ENCODE measurements around the gene DMRTA1. TPM values are rescaled to one million over a fixed set of nuclear protein-coding genes. Genes with fewer than 3 reads are reported as not detected.

Gene DMRTA1
- total and polyA plus RNA-seq, 2 of the 13 experiments (the other 11 are each of a cell fraction or from before 2014, with no cell fraction given): 0.13 to 0.16 TPM

DNA sequence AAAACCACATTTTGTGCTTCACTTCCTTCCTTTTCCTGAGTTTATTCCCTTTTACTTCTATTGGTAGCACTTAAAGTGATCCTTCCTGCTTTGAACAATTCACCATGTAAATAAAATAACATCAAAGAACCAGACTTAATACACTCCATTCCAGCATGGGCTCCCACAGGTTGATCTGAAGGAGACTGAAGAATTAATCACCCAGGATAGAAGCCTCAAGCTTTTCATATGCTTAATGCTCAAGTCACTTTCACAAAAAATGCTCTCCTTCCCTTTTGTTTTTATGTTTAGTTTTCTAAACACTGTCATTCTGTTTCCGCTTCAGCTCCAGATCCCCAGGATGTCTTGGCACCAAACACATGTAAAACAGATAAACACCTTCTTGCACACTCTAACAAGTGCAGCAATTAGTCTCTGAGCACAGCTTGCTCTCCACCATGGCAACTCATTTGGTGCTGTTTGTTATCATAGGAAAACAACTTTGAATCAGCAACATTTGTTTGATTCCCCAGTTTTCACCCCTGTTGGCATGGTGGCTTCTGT is 37.0 kb downstream of the DMRTA1 start:
- in situ Hi-C loops (cut with HindIII; ENCODE audit: extremely low pct_ligation_motif_present, low pct_unique_long_range_greater_than_20kb) (no loop called here), intact Hi-C loops (cut with micrococcal nuclease; ENCODE audit: unreplicated experiment) (no loop called here)
- no peaks in the 10 kb centered on the region for H4K20me1 ChIP-seq (ENCODE audit: insufficient read depth, low read length)
- no peaks in the 10 kb centered on the region for H3K79me2 ChIP-seq (ENCODE audit: insufficient read depth, low read length)
- FAIRE-seq (no peak), ATAC-seq (no peak), DNase-seq (ENCODE audit: low spot score) (no peak)
- ChIA-PET POLR2A (no interaction called here), CTCF (ENCODE audit: low intra/inter-chr PET ratio, low total read pairs) (no interaction called here)
- no peak overlapping the region for H3K9ac ChIP-seq (ENCODE audit: insufficient read depth, low read depth, low read length)
- no peak overlapping the region for H3K4me3 ChIP-seq (replicated peaks in 1 of 3; ENCODE audit: insufficient read depth in 1 of 3, low read depth in 2 of 3, low read length in 3 of 3)
- H3K27me3 ChIP-seq (ENCODE audit: control insufficient read depth in 1 of 2, insufficient read depth in 2 of 2, low read length in 2 of 2): no peaks in the 10 kb centered on the region
- H3K9me3 ChIP-seq (ENCODE audit: low read length): no peaks in the 10 kb centered on the region; the same call in 1 of the 2 replicates
- no peaks in the 10 kb centered on the region for H3K4me1 ChIP-seq (ENCODE audit: insufficient read depth, low read length)
- no peak overlapping the region for H3K27ac ChIP-seq (ENCODE audit: extremely low read length, insufficient read depth, low read length)
- BruUV-seq (replicated peaks): no TSS peak
- H2AFZ ChIP-seq (ENCODE audit: low read length): no peak overlapping the region
- H3K36me3 ChIP-seq (replicated peaks in 1 of 2; ENCODE audit: control insufficient read depth in 1 of 2, insufficient read depth in 2 of 2, low read length in 2 of 2): no peaks in the 10 kb centered on the region
- WGBS (ENCODE audit: low lambda C conversion rate): 10% methylated on average over 1 of the region's 1 CpG
- no peak overlapping the region for H3K4me2 ChIP-seq (ENCODE audit: low read depth, low read length)
- TF ChIP-seq, protein P1, sequence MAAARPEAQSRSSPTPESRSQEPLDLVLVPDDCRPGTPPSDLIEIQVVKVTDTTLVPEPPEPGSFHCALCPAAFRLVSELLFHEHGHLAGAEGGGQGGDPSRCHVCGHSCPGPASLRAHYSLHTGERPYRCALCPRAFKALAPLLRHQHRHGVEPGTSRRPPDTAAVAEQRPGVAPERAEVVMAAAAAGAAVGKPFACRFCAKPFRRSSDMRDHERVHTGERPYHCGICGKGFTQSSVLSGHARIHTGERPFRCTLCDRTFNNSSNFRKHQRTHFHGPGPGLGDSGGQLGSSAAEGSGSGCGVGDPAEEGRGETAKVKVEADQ (CRISPR knock-in tag; IDR thresholded peaks at IDR 0.05; ENCODE audit: borderline replicate concordance): no peak
- TF ChIP-seq ZMYM4 (CRISPR knock-in tag; IDR thresholded peaks at IDR 0.05) (no peak), SSRP1 (CRISPR knock-in tag; IDR thresholded peaks at IDR 0.05) (no peak), NFKB2 (CRISPR knock-in tag; IDR thresholded peaks at IDR 0.05; ENCODE audit: borderline replicate concordance) (no peak), MEF2D (CRISPR knock-in tag; IDR thresholded peaks at IDR 0.05) (no peak), ZNF225 (CRISPR knock-in tag; IDR thresholded peaks at IDR 0.05) (no peak), FIP1L1 (IDR thresholded peaks at IDR 0.05; ENCODE audit: borderline replicate concordance, insufficient read depth, low read depth, low read length) (no peak), TSC22D2 (CRISPR knock-in tag; IDR thresholded peaks at IDR 0.05; ENCODE audit: borderline replicate concordance) (no peak), ZNF468 (CRISPR knock-in tag; IDR thresholded peaks at IDR 0.05) (no peak), ZC3H4 (CRISPR knock-in tag; IDR thresholded peaks at IDR 0.05; ENCODE audit: borderline replicate concordance) (no peak)
- TF ChIP-seq, protein P2, sequence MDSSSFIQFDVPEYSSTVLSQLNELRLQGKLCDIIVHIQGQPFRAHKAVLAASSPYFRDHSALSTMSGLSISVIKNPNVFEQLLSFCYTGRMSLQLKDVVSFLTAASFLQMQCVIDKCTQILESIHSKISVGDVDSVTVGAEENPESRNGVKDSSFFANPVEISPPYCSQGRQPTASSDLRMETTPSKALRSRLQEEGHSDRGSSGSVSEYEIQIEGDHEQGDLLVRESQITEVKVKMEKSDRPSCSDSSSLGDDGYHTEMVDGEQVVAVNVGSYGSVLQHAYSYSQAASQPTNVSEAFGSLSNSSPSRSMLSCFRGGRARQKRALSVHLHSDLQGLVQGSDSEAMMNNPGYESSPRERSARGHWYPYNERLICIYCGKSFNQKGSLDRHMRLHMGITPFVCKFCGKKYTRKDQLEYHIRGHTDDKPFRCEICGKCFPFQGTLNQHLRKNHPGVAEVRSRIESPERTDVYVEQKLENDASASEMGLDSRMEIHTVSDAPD (CRISPR knock-in tag; IDR thresholded peaks at IDR 0.05): no peak
- TF ChIP-seq, protein P3, sequence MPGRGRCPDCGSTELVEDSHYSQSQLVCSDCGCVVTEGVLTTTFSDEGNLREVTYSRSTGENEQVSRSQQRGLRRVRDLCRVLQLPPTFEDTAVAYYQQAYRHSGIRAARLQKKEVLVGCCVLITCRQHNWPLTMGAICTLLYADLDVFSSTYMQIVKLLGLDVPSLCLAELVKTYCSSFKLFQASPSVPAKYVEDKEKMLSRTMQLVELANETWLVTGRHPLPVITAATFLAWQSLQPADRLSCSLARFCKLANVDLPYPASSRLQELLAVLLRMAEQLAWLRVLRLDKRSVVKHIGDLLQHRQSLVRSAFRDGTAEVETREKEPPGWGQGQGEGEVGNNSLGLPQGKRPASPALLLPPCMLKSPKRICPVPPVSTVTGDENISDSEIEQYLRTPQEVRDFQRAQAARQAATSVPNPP (CRISPR knock-in tag; IDR thresholded peaks at IDR 0.05): no peak
- TF ChIP-seq, protein P4, sequence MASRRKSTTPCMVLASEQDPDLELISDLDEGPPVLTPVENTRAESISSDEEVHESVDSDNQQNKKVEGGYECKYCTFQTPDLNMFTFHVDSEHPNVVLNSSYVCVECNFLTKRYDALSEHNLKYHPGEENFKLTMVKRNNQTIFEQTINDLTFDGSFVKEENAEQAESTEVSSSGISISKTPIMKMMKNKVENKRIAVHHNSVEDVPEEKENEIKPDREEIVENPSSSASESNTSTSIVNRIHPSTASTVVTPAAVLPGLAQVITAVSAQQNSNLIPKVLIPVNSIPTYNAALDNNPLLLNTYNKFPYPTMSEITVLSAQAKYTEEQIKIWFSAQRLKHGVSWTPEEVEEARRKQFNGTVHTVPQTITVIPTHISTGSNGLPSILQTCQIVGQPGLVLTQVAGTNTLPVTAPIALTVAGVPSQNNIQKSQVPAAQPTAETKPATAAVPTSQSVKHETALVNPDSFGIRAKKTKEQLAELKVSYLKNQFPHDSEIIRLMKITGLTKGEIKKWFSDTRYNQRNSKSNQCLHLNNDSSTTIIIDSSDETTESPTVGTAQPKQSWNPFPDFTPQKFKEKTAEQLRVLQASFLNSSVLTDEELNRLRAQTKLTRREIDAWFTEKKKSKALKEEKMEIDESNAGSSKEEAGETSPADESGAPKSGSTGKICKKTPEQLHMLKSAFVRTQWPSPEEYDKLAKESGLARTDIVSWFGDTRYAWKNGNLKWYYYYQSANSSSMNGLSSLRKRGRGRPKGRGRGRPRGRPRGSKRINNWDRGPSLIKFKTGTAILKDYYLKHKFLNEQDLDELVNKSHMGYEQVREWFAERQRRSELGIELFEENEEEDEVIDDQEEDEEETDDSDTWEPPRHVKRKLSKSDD (CRISPR knock-in tag; IDR thresholded peaks at IDR 0.05; ENCODE audit: low read depth): no peak
- TF ChIP-seq, protein P5, sequence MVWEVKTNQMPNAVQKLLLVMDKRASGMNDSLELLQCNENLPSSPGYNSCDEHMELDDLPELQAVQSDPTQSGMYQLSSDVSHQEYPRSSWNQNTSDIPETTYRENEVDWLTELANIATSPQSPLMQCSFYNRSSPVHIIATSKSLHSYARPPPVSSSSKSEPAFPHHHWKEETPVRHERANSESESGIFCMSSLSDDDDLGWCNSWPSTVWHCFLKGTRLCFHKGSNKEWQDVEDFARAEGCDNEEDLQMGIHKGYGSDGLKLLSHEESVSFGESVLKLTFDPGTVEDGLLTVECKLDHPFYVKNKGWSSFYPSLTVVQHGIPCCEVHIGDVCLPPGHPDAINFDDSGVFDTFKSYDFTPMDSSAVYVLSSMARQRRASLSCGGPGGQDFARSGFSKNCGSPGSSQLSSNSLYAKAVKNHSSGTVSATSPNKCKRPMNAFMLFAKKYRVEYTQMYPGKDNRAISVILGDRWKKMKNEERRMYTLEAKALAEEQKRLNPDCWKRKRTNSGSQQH (CRISPR knock-in tag; IDR thresholded peaks at IDR 0.05; ENCODE audit: low read depth): no peak
- TF ChIP-seq, protein P6, sequence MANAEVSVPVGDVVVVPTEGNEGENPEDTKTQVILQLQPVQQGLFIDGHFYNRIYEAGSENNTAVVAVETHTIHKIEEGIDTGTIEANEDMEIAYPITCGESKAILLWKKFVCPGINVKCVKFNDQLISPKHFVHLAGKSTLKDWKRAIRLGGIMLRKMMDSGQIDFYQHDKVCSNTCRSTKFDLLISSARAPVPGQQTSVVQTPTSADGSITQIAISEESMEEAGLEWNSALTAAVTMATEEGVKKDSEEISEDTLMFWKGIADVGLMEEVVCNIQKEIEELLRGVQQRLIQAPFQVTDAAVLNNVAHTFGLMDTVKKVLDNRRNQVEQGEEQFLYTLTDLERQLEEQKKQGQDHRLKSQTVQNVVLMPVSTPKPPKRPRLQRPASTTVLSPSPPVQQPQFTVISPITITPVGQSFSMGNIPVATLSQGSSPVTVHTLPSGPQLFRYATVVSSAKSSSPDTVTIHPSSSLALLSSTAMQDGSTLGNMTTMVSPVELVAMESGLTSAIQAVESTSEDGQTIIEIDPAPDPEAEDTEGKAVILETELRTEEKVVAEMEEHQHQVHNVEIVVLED (CRISPR knock-in tag; IDR thresholded peaks at IDR 0.05; ENCODE audit: borderline replicate concordance): no peak

Data from HepG2 (cell line).